GM12878 (cell line): ENCODE data around the gene RGS5. TPM values are rescaled to one million over a fixed set of nuclear protein-coding genes. Genes with fewer than 3 reads are reported as not detected.

Source experiments
- ATAC-seq: fragments of 200-7000 bp; cut with Tn5 transposase; 3 replicates; pipeline ENCODE4 v1.9.1; 2020; ENCODE audit warnings: mild to moderate bottlenecking, moderate library complexity
- BruUV-seq: library from RNA; stranded (reverse); fragments of 400-500 nt; replicated peaks from 2 replicates; lab custom pipeline; 2021; lab: Mats Ljungman, UMichigan
- CTCF ChIA-PET: fragments of 300-600 bp; sonication (Branson Sonifier 250); formaldehyde crosslinking; extraction: SDS; loops from one replicate; lab custom pipeline; 2021; ENCODE audit warnings: inconsistent platforms; lab: Yijun Ruan, JAX
- POLR2A ChIA-PET: fragments of 350-600 bp; formaldehyde crosslinking; extraction: SDS; loops from one replicate; lab custom pipeline; 2021; ENCODE audit warnings: inconsistent platforms; lab: Charles Lee
- RAD21 ChIA-PET: fragments of 300-600 bp; sonication (Branson Sonifier 250); formaldehyde crosslinking; loops from one replicate; lab custom pipeline; 2023; ENCODE audit warnings: antibody characterized with exemption; ENCODE audit not compliant: unreplicated experiment; lab: Charles Lee
- SMC1A ChIA-PET: fragments of 300-600 bp; sonication (Branson Sonifier 250); formaldehyde crosslinking; loops from one replicate; lab custom pipeline; 2023; ENCODE audit not compliant: unreplicated experiment, uncharacterized antibody; lab: Charles Lee
- DNase-seq: peaks from one replicate; pipeline ENCODE4 v3.0.0-alpha.2; 2011; ENCODE audit warnings: low read depth, low spot score
- FAIRE-seq: peaks from 3 replicates; lab custom pipeline; 2011; peaks lifted over from hg19 to GRCh38; lab: Jason Lieb, UNC
- H2AFZ ChIP-seq: 2 replicates; pipeline ENCODE4 v1.6.0; 2011; ENCODE audit warnings: low read depth, low read length, control low read depth; ENCODE audit not compliant: control insufficient read depth
- H3K27ac ChIP-seq: 2 replicates; pipeline ENCODE4 v1.5.1; 2011; ENCODE audit warnings: control low read depth; ENCODE audit not compliant: control insufficient read depth, insufficient read depth
- H3K27me3 ChIP-seq, 2 experiments: replicated peaks in 1 of 2; 2 replicates each; pipeline versions ENCODE4 v1.6.0 to v1.6.1; 2011; ENCODE audit warnings: low read length in 1 of 2; ENCODE audit not compliant: control insufficient read depth in 2 of 2, insufficient read depth in 2 of 2
- H3K36me3 ChIP-seq, 2 experiments: 2 replicates each; pipeline ENCODE4 v1.5.1; 2011; ENCODE audit warnings: low read length in 1 of 2; ENCODE audit not compliant: control insufficient read depth in 2 of 2, insufficient read depth in 2 of 2
- H3K4me1 ChIP-seq: 2 replicates; pipeline ENCODE4 v1.6.1; 2011; ENCODE audit warnings: mild to moderate bottlenecking, low read length, moderate library complexity, mixed read lengths; ENCODE audit not compliant: control insufficient read depth, insufficient read depth
- H3K4me2 ChIP-seq: 2 replicates; pipeline ENCODE4 v1.6.0; 2011; ENCODE audit warnings: control low read depth; ENCODE audit not compliant: control insufficient read depth, insufficient read depth
- H3K4me3 ChIP-seq: fragments of 200-600 bp; sonication (generic); 2 replicates; pipeline ENCODE4 v1.5.1; 2016
- H3K79me2 ChIP-seq: 2 replicates; pipeline ENCODE4 v1.6.0; 2011; ENCODE audit warnings: low read length; ENCODE audit not compliant: control insufficient read depth, insufficient read depth
- H3K9ac ChIP-seq: 2 replicates; pipeline ENCODE4 v1.8.0; 2011; ENCODE audit warnings: low read length, control low read depth, mixed read lengths; ENCODE audit not compliant: control insufficient read depth, insufficient read depth
- H3K9me3 ChIP-seq: replicated peaks from 3 replicates; pipeline ENCODE4 v1.5.1; 2011; ENCODE audit warnings: mild to moderate bottlenecking, low read length; ENCODE audit not compliant: control insufficient read depth, insufficient read depth
- H4K20me1 ChIP-seq: 2 replicates; pipeline ENCODE4 v1.6.0; 2011; ENCODE audit not compliant: control insufficient read depth, insufficient read depth
- JUNB ChIP-seq: IDR thresholded peaks from 2 replicates; pipeline ENCODE4 v1.6.1; 2016; ENCODE audit warnings: antibody characterized with exemption, mild to moderate bottlenecking
- NFIC ChIP-seq: IDR thresholded peaks from 2 replicates; pipeline ENCODE4 v1.6.1; 2012; ENCODE audit warnings: low read depth, mild to moderate bottlenecking, inconsistent platforms, low read length, moderate library complexity
- NFYA ChIP-seq: IDR thresholded peaks from 2 replicates; pipeline ENCODE4 v1.6.1; 2011; ENCODE audit warnings: low read depth, mild to moderate bottlenecking, low read length, improper control_type of control experiment, borderline replicate concordance
- NR2C2 ChIP-seq: IDR thresholded peaks from 2 replicates; pipeline ENCODE4 v1.6.1; 2011; ENCODE audit warnings: borderline replicate concordance, low read depth; ENCODE audit not compliant: control insufficient read depth, insufficient read length
- RAD51 ChIP-seq: fragments of 450-650 bp; IDR thresholded peaks from 2 replicates; pipeline ENCODE4 v1.6.1; 2016; ENCODE audit warnings: moderate library complexity, mild to moderate bottlenecking, inconsistent platforms
- SMARCA5 ChIP-seq: fragments of 450-650 bp; IDR thresholded peaks from 2 replicates; pipeline ENCODE4 v1.6.1; 2017; ENCODE audit warnings: mild to moderate bottlenecking
- SP1 ChIP-seq: IDR thresholded peaks from one replicate; pipeline ENCODE4 v1.6.1; 2011; ENCODE audit warnings: low read depth, low read length
- TCF12 ChIP-seq: IDR thresholded peaks from 2 replicates; pipeline ENCODE4 v1.6.1; 2011; ENCODE audit warnings: low read depth, mild to moderate bottlenecking, low read length
- WRNIP1 ChIP-seq: IDR thresholded peaks from 2 replicates; pipeline ENCODE4 v1.6.1; 2011; ENCODE audit warnings: low read depth, low read length, improper control_type of control experiment, borderline replicate concordance
- ZNF274 ChIP-seq: IDR thresholded peaks from one replicate; pipeline ENCODE4 v1.8.0; 2011; ENCODE audit not compliant: insufficient read length, insufficient read depth
- WGBS: methylation state at CpG from one replicate; pipeline ENCODE4 v1.1.6; 2016; ENCODE audit warnings: low lambda C conversion rate; ENCODE audit not compliant: insufficient replicate concordance, insufficient coverage; ENCODE audit errors: missing lambda C conversion rate; 5-methylcytosine and 5-hydroxymethylcytosine counted together
- in situ Hi-C: fragments of 300-500 bp; cut with MboI; formaldehyde crosslinking; loops from 9 replicates; pipeline ENCODE4 v1.14.3; 2018; ENCODE audit warnings: mixed read lengths
- intact Hi-C: fragments of 100-400 bp; cut with micrococcal nuclease; formaldehyde crosslinking; loops from one replicate; pipeline ENCODE4 v1.14.2; 2022; ENCODE audit not compliant: unreplicated experiment
- polyA plus RNA-seq, 11 experiments: library from polyadenylated mRNA; depleted of rRNA in 4 of 11; unstranded in 6 of 11; stranded (reverse) in 5 of 11; fragments of >200 nt; fragmentation: Nextera tagmentation in 4 of 11; fragmentation: Illumina TruSeq in 1 of 11; extraction: Ambion mirVana in 4 of 11; extraction: Trizol in 1 of 11; gene quantifications; 1 replicate in 1 of 11; 2 replicates in 10 of 11; pipeline versions ENCODE4 v1.2.1 to v1.2.3, GENCODE V29; 2011 to 2016; ENCODE audit warnings: inconsistent platforms in 2 of 11, missing spikeins in 2 of 11, low read depth in 1 of 11
- total RNA-seq, 4 experiments: library from RNA; depleted of rRNA in 3 of 4; stranded (reverse); fragments of >200 nt in 3 of 4; fragmentation: Illumina TruSeq in 1 of 4; extraction: Trizol in 1 of 4; gene quantifications; 2 replicates each; pipeline versions ENCODE4 v1.2.1 to v1.2.3, GENCODE V29; 2013 to 2021
- TF ChIP-seq, protein P1 (sequence below): IDR thresholded peaks from 2 replicates; pipeline ENCODE4 v1.6.1; 2012; ENCODE audit warnings: low read depth, low read length, improper control_type of control experiment

Gene RGS5
- total and polyA plus RNA-seq, 10 of the 15 experiments (the other 5 are each of a cell fraction or from before 2014, with no cell fraction given): 0.63 to 7.4 (median 2.8) TPM

DNA sequence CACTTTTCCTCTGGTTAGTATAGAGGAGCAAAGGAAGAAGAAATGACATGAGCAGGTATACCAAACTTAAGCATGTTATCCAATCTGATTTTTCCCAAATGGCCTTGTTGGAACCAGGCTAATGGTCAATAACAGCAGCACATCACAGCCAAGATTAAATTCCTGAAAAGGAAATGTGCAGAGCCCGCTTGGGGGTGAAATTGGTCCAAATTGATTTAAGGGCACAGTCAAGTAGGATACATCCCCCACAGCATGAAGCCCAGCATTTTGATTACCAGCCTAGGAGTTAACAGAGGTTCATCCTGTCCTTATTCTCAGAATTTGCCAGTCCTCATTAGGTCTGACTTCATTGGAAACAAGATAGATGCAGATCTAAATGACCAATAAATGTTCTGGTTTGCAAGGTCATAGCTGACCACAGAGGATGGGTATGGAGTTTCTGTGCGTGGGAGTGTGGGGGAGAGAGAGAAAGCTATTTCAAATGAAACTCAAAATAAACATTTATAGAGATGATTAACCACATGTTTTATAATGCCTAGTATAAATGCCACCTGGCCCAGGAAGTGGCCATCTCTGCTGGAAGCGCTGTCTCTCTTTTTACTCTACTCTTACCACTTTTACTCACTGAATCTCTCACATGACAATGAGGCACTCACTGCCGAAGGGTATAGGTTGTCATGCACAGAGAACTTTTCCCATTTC lies 38.7 kb downstream of the RGS5 start:
- intact Hi-C loops: no loop called here
- RAD21 ChIA-PET: no interaction called here

More for the DNA sequence above, 38.7 kb downstream of the RGS5 start:
- H4K20me1 ChIP-seq: no peaks in the 10 kb centered on the region
- H2AFZ ChIP-seq: no peak overlapping the region
- FAIRE-seq (no peak), ATAC-seq (no peak), DNase-seq (no peak)
- no peaks in the 10 kb centered on the region for H3K9me3 ChIP-seq
- ChIA-PET CTCF (interaction anchor here (2.7 kb wide), 1 partner anchor 11 kb away, joined by 9 read pairs; no protein-coding TSS in a partner anchor), SMC1A (no interaction called here), POLR2A (no interaction called here)
- TF ChIP-seq NR2C2: no peak
- TF ChIP-seq SMARCA5: no peak
- TF ChIP-seq, protein P1, sequence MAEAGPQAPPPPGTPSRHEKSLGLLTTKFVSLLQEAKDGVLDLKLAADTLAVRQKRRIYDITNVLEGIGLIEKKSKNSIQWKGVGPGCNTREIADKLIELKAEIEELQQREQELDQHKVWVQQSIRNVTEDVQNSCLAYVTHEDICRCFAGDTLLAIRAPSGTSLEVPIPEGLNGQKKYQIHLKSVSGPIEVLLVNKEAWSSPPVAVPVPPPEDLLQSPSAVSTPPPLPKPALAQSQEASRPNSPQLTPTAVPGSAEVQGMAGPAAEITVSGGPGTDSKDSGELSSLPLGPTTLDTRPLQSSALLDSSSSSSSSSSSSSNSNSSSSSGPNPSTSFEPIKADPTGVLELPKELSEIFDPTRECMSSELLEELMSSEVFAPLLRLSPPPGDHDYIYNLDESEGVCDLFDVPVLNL: no peak
- no peak for TF ChIP-seq RAD51
- no peak for TF ChIP-seq WRNIP1
- TF ChIP-seq ZNF274: no peak
- no peak for TF ChIP-seq JUNB
- no peak for TF ChIP-seq SP1
- no peak for TF ChIP-seq NFYA
- TF ChIP-seq NFIC: no peak
- no peak for TF ChIP-seq TCF12
- BruUV-seq: no TSS peak
- H3K9ac ChIP-seq: no peak overlapping the region
- WGBS: 40% methylated on average over 4 of the region's 4 CpGs
- no peaks in the 10 kb centered on the region for H3K79me2 ChIP-seq
- no peak overlapping the region for H3K4me3 ChIP-seq
- no peaks in the 10 kb centered on the region for H3K4me1 ChIP-seq
- no peak overlapping the region for H3K4me2 ChIP-seq
- no peaks in the 10 kb centered on the region for H3K27me3 ChIP-seq
- in situ Hi-C loops: no loop called here
- H3K27ac ChIP-seq: no peak overlapping the region
- no peaks in the 10 kb centered on the region for H3K36me3 ChIP-seq
